GM23338 (cell line): ENCODE data around the gene LCNL1. TPM values are rescaled to one million over a fixed set of nuclear protein-coding genes. Genes with fewer than 3 reads are reported as not detected.

Experiments
- ATAC-seq: fragments of 200-7000 bp; cut with Tn5 transposase; 3 replicates; pipeline ENCODE4 v1.9.1; 2020
- DNase-seq: peaks from one replicate; pipeline ENCODE4 v3.0.0-alpha.2; 2015; ENCODE audit warnings: low spot score
- H2AFZ ChIP-seq: fragments of 200-600 bp; sonication (generic); 2 replicates; pipeline ENCODE4 v1.8.0; 2016; ENCODE audit warnings: antibody characterized with exemption, mild to moderate bottlenecking, moderate library complexity
- H3F3A ChIP-seq: fragments of 200-600 bp; sonication (generic); replicated peaks from 2 replicates; pipeline ENCODE4 v1.8.0; 2017; ENCODE audit warnings: antibody characterized with exemption, mixed run types, low read depth
- H3K27ac ChIP-seq: fragments of 200-600 bp; sonication (generic); 2 replicates; pipeline ENCODE4 v1.6.1; 2016; ENCODE audit warnings: low read depth
- H3K27me3 ChIP-seq: fragments of 200-600 bp; sonication (generic); 2 replicates; pipeline ENCODE4 v1.8.0; 2016; ENCODE audit warnings: mild to moderate bottlenecking, mixed run types, moderate library complexity; ENCODE audit not compliant: insufficient read depth
- H3K36me3 ChIP-seq: fragments of 200-600 bp; sonication (generic); 2 replicates; pipeline ENCODE4 v1.8.0; 2016; ENCODE audit warnings: mild to moderate bottlenecking; ENCODE audit not compliant: insufficient read depth
- H3K4me1 ChIP-seq: fragments of 200-600 bp; sonication (generic); 2 replicates; pipeline ENCODE4 v1.8.0; 2016; ENCODE audit warnings: mild to moderate bottlenecking, moderate library complexity; ENCODE audit not compliant: insufficient read depth
- H3K4me2 ChIP-seq: fragments of 200-600 bp; sonication (generic); 2 replicates; pipeline ENCODE4 v1.7.1; 2017; ENCODE audit warnings: mixed run types
- H3K4me3 ChIP-seq: fragments of 200-600 bp; sonication (generic); 2 replicates; pipeline ENCODE4 v1.6.1; 2016; ENCODE audit warnings: mixed run types
- H3K79me2 ChIP-seq: fragments of 200-600 bp; sonication (generic); replicated peaks from 2 replicates; pipeline ENCODE4 v1.8.0; 2017; ENCODE audit warnings: mild to moderate bottlenecking; ENCODE audit not compliant: insufficient read depth
- H3K9me2 ChIP-seq: fragments of 200-600 bp; sonication (generic); 2 replicates; pipeline ENCODE4 v1.8.0; 2017; ENCODE audit not compliant: insufficient read depth
- H4K20me1 ChIP-seq: fragments of 200-600 bp; sonication (generic); replicated peaks from 2 replicates; pipeline ENCODE4 v1.8.0; 2017; ENCODE audit warnings: mild to moderate bottlenecking; ENCODE audit not compliant: insufficient read depth
- H3K27ac Mint-ChIP-seq: 2 replicates; pipeline ENCODE4 v1.8.0; 2020; ENCODE audit warnings: inconsistent platforms, mild to moderate bottlenecking, moderate library complexity, mixed read lengths
- H3K27me3 Mint-ChIP-seq: 3 replicates; pipeline ENCODE4 v1.8.0; 2022; ENCODE audit warnings: low read depth, mild to moderate bottlenecking, moderate library complexity, mixed read lengths, inconsistent platforms; ENCODE audit not compliant: insufficient read depth, poor library complexity
- H3K36me3 Mint-ChIP-seq: 3 replicates; pipeline ENCODE4 v1.8.0; 2021; ENCODE audit warnings: low read depth, mild to moderate bottlenecking, inconsistent platforms, moderate library complexity, mixed read lengths
- H3K4me1 Mint-ChIP-seq: 3 replicates; pipeline ENCODE4 v1.8.0; 2020; ENCODE audit warnings: mild to moderate bottlenecking, inconsistent platforms, mixed read lengths
- H3K4me3 Mint-ChIP-seq: 3 replicates; pipeline ENCODE4 v1.8.0; 2021; ENCODE audit warnings: moderate library complexity, mild to moderate bottlenecking, inconsistent platforms, mixed read lengths
- H3K9me3 Mint-ChIP-seq: 3 replicates; pipeline ENCODE4 v1.8.0; 2020; ENCODE audit warnings: moderate library complexity, mild to moderate bottlenecking, inconsistent platforms, mixed read lengths
- EZH2 ChIP-seq: fragments of 200-600 bp; sonication (generic); IDR thresholded peaks from one replicate; pipeline ENCODE4 v1.8.0; 2017; ENCODE audit warnings: antibody characterized with exemption, mild to moderate bottlenecking, low read depth; ENCODE audit not compliant: unreplicated experiment
- EZH2phosphoT487 ChIP-seq: fragments of 200-600 bp; sonication (generic); IDR thresholded peaks from one replicate; pipeline ENCODE4 v1.8.1; 2018; ENCODE audit warnings: antibody characterized with exemption; ENCODE audit not compliant: unreplicated experiment
- JUNB ChIP-seq: IDR thresholded peaks from one replicate; pipeline ENCODE4 v1.6.1; 2016; ENCODE audit warnings: antibody characterized with exemption; ENCODE audit not compliant: unreplicated experiment
- STAT1 ChIP-seq: IDR thresholded peaks from one replicate; pipeline ENCODE4 v1.6.1; 2016; ENCODE audit warnings: antibody characterized with exemption; ENCODE audit not compliant: unreplicated experiment
- ZNF114 ChIP-seq: fragments of 250-450 bp; sonication (Bioruptor Pico); IDR thresholded peaks from 2 replicates; pipeline ENCODE4 v1.5.0; 2020; ENCODE audit warnings: mild to moderate bottlenecking, moderate library complexity
- ZNF331 ChIP-seq: fragments of 250-450 bp; sonication (Bioruptor Pico); IDR thresholded peaks from 2 replicates; pipeline ENCODE4 v1.5.0; 2020; ENCODE audit warnings: low read depth, mild to moderate bottlenecking, moderate library complexity
- polyA plus RNA-seq: library from polyadenylated mRNA; unstranded; fragments of >200 nt; fragmentation: Nextera tagmentation; extraction: Ambion mirVana; gene quantifications from 2 replicates; pipeline ENCODE4 v1.2.1, GENCODE V29; 2016
- total RNA-seq: library from RNA; depleted of rRNA; stranded (reverse); fragments of >200 nt; shearing (Covaris generic); gene quantifications from 2 replicates; pipeline ENCODE4 v1.2.3, GENCODE V29; 2014
- TF ChIP-seq, protein P1 (sequence below): fragments of 250-450 bp; sonication (Bioruptor Pico); IDR thresholded peaks from 2 replicates; pipeline ENCODE4 v1.5.0; 2020; ENCODE audit warnings: mild to moderate bottlenecking, moderate library complexity
- TF ChIP-seq, protein P2 (sequence below), 2 experiments: fragments of 200-600 bp in 1 of 2; sonication (generic) in 1 of 2; conservative IDR thresholded peaks; 2 replicates each; pipeline versions ENCODE4 v1.5.1 to v1.6.1; 2016 to 2017; ENCODE audit warnings: antibody characterized with exemption in 2 of 2, low read depth in 2 of 2, mild to moderate bottlenecking in 2 of 2, moderate library complexity in 1 of 2

Gene LCNL1
- total and polyA plus RNA-seq, 2 experiments from 2014 or later: 0.11 TPM; not detected in 1

- TF ChIP-seq, protein P1, sequence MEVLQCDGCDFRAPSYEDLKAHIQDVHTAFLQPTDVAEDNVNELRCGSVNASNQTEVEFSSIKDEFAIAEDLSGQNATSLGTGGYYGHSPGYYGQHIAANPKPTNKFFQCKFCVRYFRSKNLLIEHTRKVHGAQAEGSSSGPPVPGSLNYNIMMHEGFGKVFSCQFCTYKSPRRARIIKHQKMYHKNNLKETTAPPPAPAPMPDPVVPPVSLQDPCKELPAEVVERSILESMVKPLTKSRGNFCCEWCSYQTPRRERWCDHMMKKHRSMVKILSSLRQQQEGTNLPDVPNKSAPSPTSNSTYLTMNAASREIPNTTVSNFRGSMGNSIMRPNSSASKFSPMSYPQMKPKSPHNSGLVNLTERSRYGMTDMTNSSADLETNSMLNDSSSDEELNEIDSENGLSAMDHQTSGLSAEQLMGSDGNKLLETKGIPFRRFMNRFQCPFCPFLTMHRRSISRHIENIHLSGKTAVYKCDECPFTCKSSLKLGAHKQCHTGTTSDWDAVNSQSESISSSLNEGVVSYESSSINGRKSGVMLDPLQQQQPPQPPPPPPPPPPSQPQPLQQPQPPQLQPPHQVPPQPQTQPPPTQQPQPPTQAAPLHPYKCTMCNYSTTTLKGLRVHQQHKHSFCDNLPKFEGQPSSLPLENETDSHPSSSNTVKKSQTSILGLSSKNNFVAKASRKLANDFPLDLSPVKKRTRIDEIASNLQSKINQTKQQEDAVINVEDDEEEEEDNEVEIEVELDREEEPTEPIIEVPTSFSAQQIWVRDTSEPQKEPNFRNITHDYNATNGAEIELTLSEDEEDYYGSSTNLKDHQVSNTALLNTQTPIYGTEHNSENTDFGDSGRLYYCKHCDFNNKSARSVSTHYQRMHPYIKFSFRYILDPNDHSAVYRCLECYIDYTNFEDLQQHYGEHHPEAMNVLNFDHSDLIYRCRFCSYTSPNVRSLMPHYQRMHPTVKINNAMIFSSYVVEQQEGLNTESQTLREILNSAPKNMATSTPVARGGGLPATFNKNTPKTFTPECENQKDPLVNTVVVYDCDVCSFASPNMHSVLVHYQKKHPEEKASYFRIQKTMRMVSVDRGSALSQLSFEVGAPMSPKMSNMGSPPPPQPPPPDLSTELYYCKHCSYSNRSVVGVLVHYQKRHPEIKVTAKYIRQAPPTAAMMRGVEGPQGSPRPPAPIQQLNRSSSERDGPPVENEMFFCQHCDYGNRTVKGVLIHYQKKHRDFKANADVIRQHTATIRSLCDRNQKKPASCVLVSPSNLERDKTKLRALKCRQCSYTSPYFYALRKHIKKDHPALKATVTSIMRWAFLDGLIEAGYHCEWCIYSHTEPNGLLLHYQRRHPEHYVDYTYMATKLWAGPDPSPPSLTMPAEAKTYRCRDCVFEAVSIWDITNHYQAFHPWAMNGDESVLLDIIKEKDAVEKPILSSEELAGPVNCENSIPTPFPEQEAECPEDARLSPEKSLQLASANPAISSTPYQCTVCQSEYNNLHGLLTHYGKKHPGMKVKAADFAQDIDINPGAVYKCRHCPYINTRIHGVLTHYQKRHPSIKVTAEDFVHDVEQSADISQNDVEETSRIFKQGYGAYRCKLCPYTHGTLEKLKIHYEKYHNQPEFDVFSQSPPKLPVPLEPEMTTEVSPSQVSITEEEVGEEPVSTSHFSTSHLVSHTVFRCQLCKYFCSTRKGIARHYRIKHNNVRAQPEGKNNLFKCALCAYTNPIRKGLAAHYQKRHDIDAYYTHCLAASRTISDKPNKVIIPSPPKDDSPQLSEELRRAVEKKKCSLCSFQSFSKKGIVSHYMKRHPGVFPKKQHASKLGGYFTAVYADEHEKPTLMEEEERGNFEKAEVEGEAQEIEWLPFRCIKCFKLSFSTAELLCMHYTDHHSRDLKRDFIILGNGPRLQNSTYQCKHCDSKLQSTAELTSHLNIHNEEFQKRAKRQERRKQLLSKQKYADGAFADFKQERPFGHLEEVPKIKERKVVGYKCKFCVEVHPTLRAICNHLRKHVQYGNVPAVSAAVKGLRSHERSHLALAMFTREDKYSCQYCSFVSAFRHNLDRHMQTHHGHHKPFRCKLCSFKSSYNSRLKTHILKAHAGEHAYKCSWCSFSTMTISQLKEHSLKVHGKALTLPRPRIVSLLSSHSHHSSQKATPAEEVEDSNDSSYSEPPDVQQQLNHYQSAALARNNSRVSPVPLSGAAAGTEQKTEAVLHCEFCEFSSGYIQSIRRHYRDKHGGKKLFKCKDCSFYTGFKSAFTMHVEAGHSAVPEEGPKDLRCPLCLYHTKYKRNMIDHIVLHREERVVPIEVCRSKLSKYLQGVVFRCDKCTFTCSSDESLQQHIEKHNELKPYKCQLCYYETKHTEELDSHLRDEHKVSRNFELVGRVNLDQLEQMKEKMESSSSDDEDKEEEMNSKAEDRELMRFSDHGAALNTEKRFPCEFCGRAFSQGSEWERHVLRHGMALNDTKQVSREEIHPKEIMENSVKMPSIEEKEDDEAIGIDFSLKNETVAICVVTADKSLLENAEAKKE (CRISPR knock-in tag): no peak
- TF ChIP-seq EZH2: no peak
- TF ChIP-seq ZNF331: no peak
- TF ChIP-seq, protein P2, sequence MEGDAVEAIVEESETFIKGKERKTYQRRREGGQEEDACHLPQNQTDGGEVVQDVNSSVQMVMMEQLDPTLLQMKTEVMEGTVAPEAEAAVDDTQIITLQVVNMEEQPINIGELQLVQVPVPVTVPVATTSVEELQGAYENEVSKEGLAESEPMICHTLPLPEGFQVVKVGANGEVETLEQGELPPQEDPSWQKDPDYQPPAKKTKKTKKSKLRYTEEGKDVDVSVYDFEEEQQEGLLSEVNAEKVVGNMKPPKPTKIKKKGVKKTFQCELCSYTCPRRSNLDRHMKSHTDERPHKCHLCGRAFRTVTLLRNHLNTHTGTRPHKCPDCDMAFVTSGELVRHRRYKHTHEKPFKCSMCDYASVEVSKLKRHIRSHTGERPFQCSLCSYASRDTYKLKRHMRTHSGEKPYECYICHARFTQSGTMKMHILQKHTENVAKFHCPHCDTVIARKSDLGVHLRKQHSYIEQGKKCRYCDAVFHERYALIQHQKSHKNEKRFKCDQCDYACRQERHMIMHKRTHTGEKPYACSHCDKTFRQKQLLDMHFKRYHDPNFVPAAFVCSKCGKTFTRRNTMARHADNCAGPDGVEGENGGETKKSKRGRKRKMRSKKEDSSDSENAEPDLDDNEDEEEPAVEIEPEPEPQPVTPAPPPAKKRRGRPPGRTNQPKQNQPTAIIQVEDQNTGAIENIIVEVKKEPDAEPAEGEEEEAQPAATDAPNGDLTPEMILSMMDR (conservative IDR thresholded peaks at IDR 0.05; ENCODE audit: low read depth in 2 of 2): no peak
- TF ChIP-seq STAT1: no peak
- no peak for TF ChIP-seq EZH2phosphoT487
These were observed 29.0 kb upstream of the LCNL1 start (continued) for GRCh38 chr9:136953771-136954269.

DNA sequence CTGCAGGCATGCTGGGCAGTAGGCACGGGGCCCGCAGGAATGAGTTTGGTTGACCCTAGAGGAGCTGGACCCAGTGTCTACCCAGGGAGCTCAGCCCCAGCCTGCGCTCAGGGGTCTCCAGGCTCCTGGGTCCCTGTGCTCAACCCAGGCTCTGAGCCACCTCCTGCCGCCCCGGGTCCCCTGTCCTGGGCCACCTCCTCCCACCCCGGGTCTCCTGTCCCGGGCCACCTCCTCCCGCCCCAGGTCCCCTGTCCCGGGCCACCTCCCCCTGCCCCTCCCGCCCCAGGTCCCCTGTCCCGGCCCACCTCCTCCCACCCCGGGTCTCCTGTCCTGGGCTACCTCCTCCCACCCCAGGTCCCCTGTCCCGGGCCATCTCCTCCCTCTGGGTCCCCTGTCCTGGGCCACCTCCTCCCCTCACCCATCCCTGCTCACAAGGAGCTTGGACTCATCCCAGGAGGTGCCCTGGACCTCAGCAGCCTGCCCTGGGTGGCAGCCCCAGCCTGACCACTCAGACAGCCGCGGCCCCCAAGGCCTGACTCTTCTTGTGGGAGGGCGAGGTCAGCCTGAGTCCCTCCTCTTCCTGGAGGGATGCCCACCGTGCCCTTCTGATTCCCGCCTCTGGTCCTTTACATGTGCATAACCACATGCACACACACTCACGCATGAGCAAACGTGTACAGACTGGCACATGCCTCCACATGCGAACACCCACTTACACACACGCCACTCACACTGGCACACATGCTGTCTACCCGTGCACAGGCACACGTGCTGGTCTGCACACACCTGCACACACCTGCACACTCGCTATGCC, 28.3 kb upstream of the LCNL1 start:
- Histone ChIP-seq H3K4me2 (no peak overlapping the region), H4K20me1 (no peaks in the 10 kb centered on the region), H3K79me2 (no peaks in the 10 kb centered on the region), H3K9me2 (0 out of 2 replicates have a peak, but pooled peaks cover 6% of the 10 kb centered on the region), H3K4me3 (no peak overlapping the region), H3F3A (no peaks in the 10 kb centered on the region), H3K4me1 (no peaks in the 10 kb centered on the region; the same call in 1 of the 2 replicates), H2AFZ (no peak overlapping the region), H3K27ac (no peak overlapping the region), H3K36me3 (no peaks in the 10 kb centered on the region), H3K27me3 (no peaks in the 10 kb centered on the region)
- ATAC-seq (no peak), DNase-seq (no peak)
- no peaks in the 10 kb centered on the region; the same call in 2 of the 3 replicates for H3K36me3 Mint-ChIP-seq
- no peak overlapping the region for H3K4me3 Mint-ChIP-seq
- H3K9me3 Mint-ChIP-seq: peaks cover 4% of the 10 kb centered on the region; the same call in 2 of the 3 replicates
- H3K27me3 Mint-ChIP-seq: peaks cover 7% of the 10 kb centered on the region
- no peaks in the 10 kb centered on the region; the same call in 2 of the 3 replicates for H3K4me1 Mint-ChIP-seq
- no peak overlapping the region for H3K27ac Mint-ChIP-seq
- TF ChIP-seq, protein P2 (conservative IDR thresholded peaks at IDR 0.05; ENCODE audit: low read depth in 2 of 2): no peak
- TF ChIP-seq EZH2 (no peak), JUNB (no peak), ZNF114 (no peak), STAT1 (no peak)
